Smooth muscle cell of the coronary artery (primary cell): ENCODE results near the gene UTS2B. TPM values are rescaled to one million over a fixed set of nuclear protein-coding genes. Genes with fewer than 3 reads are reported as not detected.

Source experiments
- total RNA-seq: library from RNA; depleted of rRNA; stranded (reverse); fragments of >200 nt; gene quantifications from 2 replicates; pipeline ENCODE4 v1.2.3, GENCODE V29; 2014; ENCODE audit warnings: low replicate concordance

Gene UTS2B, protein sequence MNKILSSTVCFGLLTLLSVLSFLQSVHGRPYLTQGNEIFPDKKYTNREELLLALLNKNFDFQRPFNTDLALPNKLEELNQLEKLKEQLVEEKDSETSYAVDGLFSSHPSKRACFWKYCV
- 0.23 and 0.38 TPM in 2 replicates for total RNA-seq

DNA sequence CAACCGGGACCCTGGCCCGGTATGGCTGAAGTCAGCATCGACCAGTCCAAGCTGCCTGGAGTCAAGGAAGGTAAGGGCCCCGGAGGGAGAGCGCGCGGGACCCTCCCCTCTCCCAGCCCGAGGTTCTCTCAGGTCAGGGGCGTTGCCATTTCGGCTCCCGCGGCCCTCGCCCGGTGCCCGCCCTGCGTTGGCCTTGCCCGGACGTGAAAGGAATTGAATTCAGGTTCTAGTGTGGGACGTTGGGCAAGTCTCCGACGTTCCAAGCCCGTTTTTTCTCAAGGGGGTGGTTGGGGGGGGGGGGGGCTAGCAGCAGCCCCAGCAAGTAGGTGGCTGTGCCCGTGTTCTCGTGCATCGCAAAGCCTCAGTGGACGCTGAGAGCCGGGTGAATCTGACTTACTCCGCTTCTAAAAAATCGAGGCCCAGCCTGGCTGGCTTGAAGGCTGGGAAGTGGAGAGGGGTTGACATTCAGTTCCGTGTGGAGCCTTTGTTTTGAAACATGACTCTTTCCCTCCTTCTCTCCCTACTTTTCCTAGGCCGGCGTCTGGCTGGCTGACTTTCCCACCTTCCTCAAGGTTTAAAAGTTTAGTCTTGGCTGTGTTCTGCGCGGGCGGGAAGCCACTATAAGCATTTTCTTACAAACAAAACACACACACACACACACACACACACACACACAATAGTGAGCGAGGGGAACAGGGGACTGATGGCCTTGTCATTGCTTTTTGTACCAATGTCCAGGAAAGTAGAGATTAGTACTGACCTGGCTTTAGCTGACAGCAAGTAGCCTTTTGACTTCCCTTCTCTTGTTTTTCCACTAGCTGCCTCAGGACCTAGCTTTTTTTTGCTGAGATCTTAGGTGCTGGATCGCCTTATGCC is at the start of gene UTS2B:
UTS2B (minus strand) TSS at position 873 of the 876 bp plus-strand sequence. CDS start 48,337 bp downstream, outside the sequence.

DNA sequence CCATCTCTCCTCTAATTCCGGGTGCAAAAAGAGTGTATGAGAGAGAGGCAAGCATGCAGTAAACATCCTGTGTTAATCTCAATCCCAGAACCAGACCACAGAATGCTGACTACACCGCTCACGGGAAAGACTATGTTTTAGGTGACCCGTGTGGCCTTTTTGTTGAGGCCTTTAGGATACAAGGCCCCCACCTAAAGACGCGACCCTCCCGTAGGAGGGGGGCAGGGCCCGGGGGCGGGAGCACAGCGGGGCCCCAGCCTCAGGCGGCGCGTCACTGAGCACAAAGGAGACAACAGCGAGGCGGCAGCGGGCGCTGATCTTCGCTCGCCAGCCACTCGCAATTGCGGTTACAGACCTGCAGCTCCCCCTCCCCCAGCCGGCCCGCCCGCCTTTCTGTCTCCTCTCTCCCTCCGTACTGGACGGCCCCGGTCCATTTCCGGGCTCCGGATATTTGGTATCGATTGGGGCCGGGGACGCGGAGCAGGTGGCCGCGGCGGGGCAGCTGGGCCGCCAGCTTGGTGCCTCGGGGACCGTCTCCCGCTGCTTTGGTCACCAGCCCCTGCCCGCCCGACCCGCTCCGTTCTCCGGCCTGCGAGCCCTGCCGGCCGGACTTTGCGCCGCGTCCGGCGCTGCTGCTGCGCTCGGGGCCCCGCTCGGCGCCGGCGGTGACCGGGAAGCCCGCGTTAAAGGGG is 1.2 kb downstream of the UTS2B start, which contains the start of gene CCDC50:
CCDC50 (plus strand) TSS at position 433 of the 692 bp plus-strand sequence. CDS start 281 bp downstream, outside the sequence.

Other genes with a start within 250 kb of the UTS2B start
- 3.5 TPM in 1 of 2 replicates, not detected in the other for gene OSTN, start 131.3 kb downstream of the UTS2B start, total RNA-seq
- gene CCDC50, start 1.1 kb downstream of the UTS2B start, total RNA-seq = 38.6 and 72.0 TPM in 2 replicates
- gene PYDC2, start 130.6 kb upstream of the UTS2B start, total RNA-seq = not detected in 2 replicates